ENCODE measurements around the gene SOBP.

Gene SOBP

DNA sequence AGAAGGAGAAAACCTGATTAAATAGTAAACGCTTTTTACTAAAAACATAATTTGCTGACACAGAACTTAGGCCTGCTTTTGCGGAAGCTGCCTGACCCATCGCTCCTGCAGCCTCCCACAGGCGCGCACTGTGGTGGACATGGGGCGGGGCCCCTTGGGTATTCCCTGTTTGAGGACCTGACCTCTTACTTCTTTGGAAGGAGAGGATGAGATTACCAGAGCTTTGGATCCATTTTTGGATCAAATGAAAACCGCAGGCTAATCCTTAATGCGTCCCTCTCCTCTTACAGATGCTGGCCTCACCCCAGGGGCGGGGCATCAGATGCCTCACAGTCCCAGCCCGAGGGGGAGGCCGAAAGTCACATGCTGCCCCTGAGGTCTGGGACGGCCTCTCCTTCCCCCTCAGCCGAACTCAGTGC lies 183.2 kb downstream of the SOBP start:
- no peak for TF ChIP-seq CTCF (IDR thresholded peaks at IDR 0.05; ENCODE audit: unreplicated experiment in 3 of 3)
- Mint-ChIP-seq H3K9me3 (no peaks in the 10 kb centered on the region), H3K4me1 (peaks cover 68% of the 10 kb centered on the region), H3K27ac (peak overlapping the region in 1 of 3 experiments; percentile 67), H3K4me3 (no peak overlapping the region), H3K27me3 (ENCODE audit: low read depth) (peaks cover 10% of the 10 kb centered on the region), H3K36me3 (ENCODE audit: low read depth) (no peaks in the 10 kb centered on the region)

GRCh38 chr6:107674995-107675738 lies 185.2 kb downstream of the SOBP start:
- Mint-ChIP-seq H3K4me1 (peaks cover 60% of the 10 kb centered on the region), H3K27me3 (ENCODE audit: low read depth) (peaks cover 10% of the 10 kb centered on the region), H3K27ac (peak overlapping the region in 2 of 3 experiments; percentile 65 to 85), H3K9me3 (no peaks in the 10 kb centered on the region), H3K36me3 (ENCODE audit: low read depth) (no peaks in the 10 kb centered on the region), H3K4me3 (peak overlapping the region; percentile 55 to 67 (median 55))
- peak; percentile 89 to 92 (median 90) for TF ChIP-seq CTCF (IDR thresholded peaks at IDR 0.05; ENCODE audit: unreplicated experiment in 3 of 3)

GRCh38 chr6:107676042-107676441 lies 186.1 kb downstream of the SOBP start:
- Mint-ChIP-seq H3K4me1 (peaks cover 56% of the 10 kb centered on the region), H3K9me3 (no peaks in the 10 kb centered on the region), H3K27ac (peak overlapping the region in 2 of 3 experiments; percentile 65 to 80), H3K4me3 (no peak overlapping the region), H3K27me3 (ENCODE audit: low read depth) (peaks cover 10% of the 10 kb centered on the region), H3K36me3 (ENCODE audit: low read depth) (no peaks in the 10 kb centered on the region)
- TF ChIP-seq CTCF (IDR thresholded peaks at IDR 0.05; ENCODE audit: unreplicated experiment in 3 of 3), result no peak

DNA sequence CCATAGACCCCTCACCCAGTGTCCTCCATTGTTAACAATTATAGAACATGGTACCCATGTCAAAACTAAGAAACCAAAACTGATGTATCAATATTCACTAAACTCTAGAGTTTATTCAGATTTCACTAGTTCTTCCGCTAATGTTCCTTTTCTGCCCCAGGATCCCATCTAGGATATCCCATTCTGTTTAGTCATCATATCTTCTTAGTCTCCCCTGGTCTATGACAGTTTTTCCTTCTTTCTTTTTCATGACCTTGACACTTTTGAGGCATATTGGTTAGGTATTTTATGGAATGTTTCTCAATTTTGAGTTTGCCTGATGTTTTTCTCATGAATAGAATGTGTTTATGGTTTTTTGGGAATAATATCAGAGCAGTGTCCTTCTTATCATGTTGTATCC lies 187.5 kb downstream of the SOBP start:
- no peak overlapping the region for H3K4me3 Mint-ChIP-seq
- no peaks in the 10 kb centered on the region for H3K36me3 Mint-ChIP-seq (ENCODE audit: low read depth)
- TF ChIP-seq CTCF (IDR thresholded peaks at IDR 0.05; ENCODE audit: unreplicated experiment in 3 of 3), result no peak
- peaks cover 4% of the 10 kb centered on the region for H3K9me3 Mint-ChIP-seq
- H3K4me1 Mint-ChIP-seq, result peaks cover 45% of the 10 kb centered on the region
- H3K27ac Mint-ChIP-seq, result no peak overlapping the region
- H3K27me3 Mint-ChIP-seq (ENCODE audit: low read depth), result peaks cover 10% of the 10 kb centered on the region

DNA sequence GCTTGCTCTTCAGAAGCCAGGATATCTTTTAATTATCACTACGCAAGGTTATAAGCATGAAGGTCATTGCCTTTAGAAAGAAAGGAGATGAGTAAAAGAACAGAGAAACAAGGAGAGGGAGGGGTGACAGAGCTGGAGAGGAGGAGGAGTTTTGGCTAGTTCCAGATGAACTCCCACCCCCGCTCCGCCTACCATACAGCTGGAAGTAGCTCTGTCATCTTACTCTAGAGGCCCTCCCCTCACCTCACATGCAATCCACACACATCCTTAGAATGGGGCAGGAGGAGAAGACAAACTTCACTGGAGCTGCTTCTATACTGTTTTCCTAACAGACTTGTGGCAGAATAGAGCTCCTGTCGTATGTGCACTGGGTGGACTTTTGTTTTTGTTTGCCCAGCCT lies 189.5 kb downstream of the SOBP start:
- Mint-ChIP-seq H3K27ac (peak overlapping the region in 2 of 3 experiments; percentile 10 to 13), H3K9me3 (peaks cover 17% of the 10 kb centered on the region), H3K4me3 (no peak overlapping the region), H3K27me3 (ENCODE audit: low read depth) (peaks cover 10% of the 10 kb centered on the region), H3K4me1 (peaks cover 31% of the 10 kb centered on the region), H3K36me3 (ENCODE audit: low read depth) (no peaks in the 10 kb centered on the region)
- no peak for TF ChIP-seq CTCF (IDR thresholded peaks at IDR 0.05; ENCODE audit: unreplicated experiment in 3 of 3)

- no peak overlapping the region for H3K27ac Mint-ChIP-seq
- peaks cover 13% of the 10 kb centered on the region for H3K4me1 Mint-ChIP-seq
- H3K27me3 Mint-ChIP-seq (ENCODE audit: low read depth), result no peaks in the 10 kb centered on the region
- TF ChIP-seq CTCF (IDR thresholded peaks at IDR 0.05; ENCODE audit: unreplicated experiment in 3 of 3), result no peak
- no peak overlapping the region for H3K4me3 Mint-ChIP-seq
- H3K36me3 Mint-ChIP-seq (ENCODE audit: low read depth), result peaks cover 3% of the 10 kb centered on the region
- H3K9me3 Mint-ChIP-seq, result peaks cover 30% of the 10 kb centered on the region
Measured at GRCh38 chr6:107682721-107683120, 192.8 kb downstream of the SOBP start.

All from nephron (organoid).